ENCODE measurements around the gene TPST2. TPM values are rescaled to one million over a fixed set of nuclear protein-coding genes. Genes with fewer than 3 reads are reported as not detected.

The TPST2 gene
- total RNA-seq, 1 experiment from 2014 or later = 5.8 TPM

- no peak for DNase-seq (ENCODE audit: extremely low read depth, low read depth)
Measured at GRCh38 chr22:26581633-26582168, 8.2 kb downstream of the TPST2 start.

GRCh38 chr22:26581026-26581425 is 8.9 kb downstream of the TPST2 start:
- DNase-seq (ENCODE audit: extremely low read depth, low read depth) = no peak

GRCh38 chr22:26580240-26580962 is 9.5 kb downstream of the TPST2 start:
- DNase-seq (ENCODE audit: extremely low read depth, low read depth) = no peak

- DNase-seq (ENCODE audit: extremely low read depth, low read depth) = no peak
Measured at GRCh38 chr22:26579331-26579886, 10.5 kb downstream of the TPST2 start.

GRCh38 chr22:26577081-26577480 is 12.9 kb downstream of the TPST2 start:
- no peak for DNase-seq (ENCODE audit: extremely low read depth, low read depth)

- no peak for DNase-seq (ENCODE audit: extremely low read depth, low read depth)
Measured at GRCh38 chr22:26576026-26576680, 13.8 kb downstream of the TPST2 start.

DNA sequence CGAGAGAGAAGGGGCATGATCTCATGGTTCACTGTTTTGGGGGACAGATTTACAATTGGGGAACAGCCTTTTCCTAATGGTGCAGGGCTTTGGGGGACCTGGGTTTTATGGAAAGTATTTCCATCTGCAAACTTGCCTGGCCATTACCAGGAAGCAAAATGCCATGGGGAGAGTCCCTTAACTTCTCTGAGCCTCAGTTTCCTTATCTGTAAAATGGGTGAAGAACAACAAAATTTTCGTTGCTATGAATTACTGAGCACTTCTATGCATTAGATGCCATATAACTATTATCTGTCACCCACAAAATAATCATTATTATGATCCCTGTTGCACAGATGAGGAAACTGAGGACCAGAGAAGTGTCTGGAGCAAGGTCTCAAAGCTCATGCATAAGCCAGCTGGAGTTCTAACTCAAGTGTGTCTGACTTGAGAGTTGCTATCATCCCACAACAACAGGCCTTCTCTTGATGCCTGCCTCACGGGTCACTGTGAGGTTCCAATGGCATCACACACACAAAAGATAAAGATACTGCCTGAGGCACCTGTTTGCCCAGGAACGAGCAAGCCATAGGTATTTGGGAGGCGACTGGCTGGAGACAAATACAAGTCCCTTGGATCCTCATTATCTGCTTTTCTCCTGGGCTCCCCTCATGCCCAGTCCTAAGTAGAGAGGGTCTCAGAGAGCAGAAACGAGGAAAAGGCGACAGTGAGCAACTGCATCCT is 15.8 kb downstream of the TPST2 start:
- DNase-seq (ENCODE audit: extremely low read depth, low read depth) = no peak

GRCh38 chr22:26573026-26573662 is 16.8 kb downstream of the TPST2 start:
- no peak for DNase-seq (ENCODE audit: extremely low read depth, low read depth)

- DNase-seq (ENCODE audit: extremely low read depth, low read depth) = no peak
Measured at GRCh38 chr22:26570864-26571525, 18.9 kb downstream of the TPST2 start.

DNA sequence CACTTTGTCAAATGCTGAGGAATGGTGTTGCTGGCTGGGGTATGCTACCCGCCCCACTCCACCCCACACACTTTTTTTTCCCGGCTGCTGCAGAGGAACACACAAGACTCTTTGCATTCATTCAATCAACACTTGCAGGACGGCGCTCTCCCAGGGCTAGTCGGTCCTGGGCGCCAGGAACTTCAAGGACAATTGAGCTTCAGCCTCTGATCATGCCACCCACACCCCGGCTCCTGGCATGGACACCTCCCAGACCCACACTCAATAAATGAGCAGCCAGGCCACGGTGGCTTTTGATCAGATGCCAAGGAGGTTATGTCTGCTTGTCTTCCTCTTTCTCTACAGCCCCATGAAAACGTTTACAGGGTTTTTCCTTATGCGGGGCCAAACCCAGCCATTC is 19.8 kb downstream of the TPST2 start:
- DNase-seq (ENCODE audit: extremely low read depth, low read depth) = no peak

- no peak for DNase-seq (ENCODE audit: extremely low read depth, low read depth)
Measured at GRCh38 chr22:26568207-26568706, 21.7 kb downstream of the TPST2 start.

DNA sequence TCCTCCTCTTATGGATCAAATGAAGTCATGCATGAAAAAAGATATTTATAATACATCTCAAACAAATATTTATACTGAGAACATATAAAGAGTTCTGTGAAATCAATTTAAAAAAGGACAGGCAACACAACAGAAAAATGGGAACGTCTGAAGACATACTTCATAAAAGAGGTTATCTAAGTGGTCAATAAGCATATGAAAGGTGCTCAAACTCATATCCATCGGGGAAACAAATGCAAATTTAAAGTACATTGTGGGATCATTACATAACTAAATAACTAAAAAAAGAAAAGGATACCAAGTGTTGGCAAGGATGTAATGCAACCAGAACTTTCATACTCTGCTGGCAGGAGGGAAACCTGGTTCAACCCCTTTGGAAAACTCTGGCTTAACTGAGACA is 22.3 kb downstream of the TPST2 start:
- DNase-seq (ENCODE audit: extremely low read depth, low read depth) = no peak

DNA sequence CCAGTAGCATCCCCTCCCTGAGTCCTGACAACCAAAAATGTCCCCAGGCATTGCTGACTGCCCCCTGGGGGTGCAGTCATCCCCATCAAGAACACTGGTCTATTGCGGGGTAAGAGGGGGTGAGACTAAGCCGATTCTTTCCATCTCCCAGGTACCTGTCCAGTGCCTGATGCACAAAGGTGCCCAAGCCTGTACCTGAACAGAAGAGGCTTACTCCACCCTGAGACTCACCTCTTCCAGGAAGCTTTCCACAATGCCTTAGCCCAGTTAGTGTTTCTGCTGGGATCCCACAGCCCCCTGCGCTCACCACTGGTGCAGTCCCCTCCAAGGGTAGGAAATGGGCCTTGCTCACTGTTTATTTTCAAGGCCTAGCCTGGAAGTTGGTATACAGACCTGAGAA is 22.9 kb downstream of the TPST2 start:
- DNase-seq (ENCODE audit: extremely low read depth, low read depth) = no peak

DNA sequence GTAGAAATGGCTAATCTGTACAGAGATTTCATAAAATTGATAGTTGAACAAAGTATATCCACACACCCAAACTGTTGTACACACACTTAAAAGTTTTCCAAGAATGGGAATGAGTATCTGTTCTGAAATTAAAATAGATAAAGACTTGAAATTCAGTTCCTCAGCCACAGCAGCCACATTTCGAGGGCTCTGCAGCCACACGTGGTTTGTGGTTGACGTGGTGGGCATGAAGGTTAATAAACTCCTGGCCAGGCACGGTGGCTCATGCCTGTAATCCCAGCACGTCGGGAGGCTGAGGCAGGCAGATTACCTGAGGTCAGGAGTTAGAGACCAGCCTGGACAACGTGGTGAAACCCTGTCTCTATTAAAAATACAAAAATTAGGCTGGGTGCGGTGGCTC is 24.0 kb downstream of the TPST2 start:
- no peak for DNase-seq (ENCODE audit: extremely low read depth, low read depth)

- no peak for DNase-seq (ENCODE audit: extremely low read depth, low read depth)
Measured at GRCh38 chr22:26565181-26565580, 24.8 kb downstream of the TPST2 start.

- no peak for DNase-seq (ENCODE audit: extremely low read depth, low read depth)
Measured at GRCh38 chr22:26564672-26565071, 25.3 kb downstream of the TPST2 start.

DNA sequence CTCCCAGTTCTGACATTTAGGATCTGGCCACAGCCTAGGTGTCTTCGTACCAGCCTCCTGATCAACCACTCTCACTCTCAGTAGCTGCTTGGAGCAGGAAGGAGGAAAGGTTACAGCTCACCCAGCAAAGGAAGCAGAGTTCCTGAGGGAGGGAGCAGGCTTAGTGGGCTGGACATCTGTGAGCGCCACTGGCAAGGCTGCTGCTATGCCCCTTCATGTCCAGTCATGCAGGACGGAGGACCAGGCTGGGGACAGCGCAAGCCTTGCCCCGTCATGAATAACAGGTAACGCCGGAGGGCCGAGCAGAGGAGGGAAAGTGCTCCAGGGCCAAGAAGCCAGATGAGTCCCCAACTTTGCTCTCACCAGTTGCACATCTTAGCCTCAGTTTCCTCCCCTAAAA is 25.8 kb downstream of the TPST2 start:
- DNase-seq (ENCODE audit: extremely low read depth, low read depth) = no peak

GRCh38 chr22:26563022-26563421 is 26.9 kb downstream of the TPST2 start:
- DNase-seq (ENCODE audit: extremely low read depth, low read depth) = no peak

GRCh38 chr22:26561756-26562417 is 28.0 kb downstream of the TPST2 start:
- DNase-seq (ENCODE audit: extremely low read depth, low read depth) = no peak

Measured in NCI-H460 (cell line).